ENCODE data around the gene SLC9A3.

The SLC9A3 gene

GRCh38 chr5:505951-506525 is 18.2 kb downstream of the SLC9A3 start:
- no peaks in the 10 kb centered on the region for H3K9me3 ChIP-seq (ENCODE audit: control insufficient read depth, insufficient read depth, low read length)
- no peak overlapping the region for H3K4me3 ChIP-seq (ENCODE audit: low read length)
- DNase-seq (ENCODE audit: low read depth, low spot score): no peak
- peaks cover 50% of the 10 kb centered on the region for H3K27me3 ChIP-seq (ENCODE audit: control insufficient read depth, insufficient read depth, low read length)
- no CpG with 5 or more reads among the region's 30 CpGs for WGBS (ENCODE audit: insufficient coverage, insufficient read length)
- H3K4me1 ChIP-seq (ENCODE audit: control insufficient read depth, insufficient read depth, low read length): peaks cover 1% of the 10 kb centered on the region; the same call in 1 of the 2 replicates
- H3K36me3 ChIP-seq (ENCODE audit: control insufficient read depth, insufficient read depth, low read length): no peaks in the 10 kb centered on the region
- no peak overlapping the region for H3K27ac ChIP-seq (ENCODE audit: low read length)

GRCh38 chr5:504326-505154 is 19.7 kb downstream of the SLC9A3 start:
- Histone ChIP-seq H3K4me3 (ENCODE audit: low read length) (no peak overlapping the region), H3K27ac (ENCODE audit: low read length) (no peak overlapping the region), H3K9me3 (ENCODE audit: control insufficient read depth, insufficient read depth, low read length) (no peaks in the 10 kb centered on the region), H3K36me3 (ENCODE audit: control insufficient read depth, insufficient read depth, low read length) (no peaks in the 10 kb centered on the region), H3K4me1 (ENCODE audit: control insufficient read depth, insufficient read depth, low read length) (peaks cover 1% of the 10 kb centered on the region; the same call in 1 of the 2 replicates), H3K27me3 (ENCODE audit: control insufficient read depth, insufficient read depth, low read length) (peaks cover 58% of the 10 kb centered on the region)
- no CpG with 5 or more reads among the region's 33 CpGs for WGBS (ENCODE audit: insufficient coverage, insufficient read length)
- DNase-seq (ENCODE audit: low read depth, low spot score): no peak

GRCh38 chr5:502325-503079 is 21.7 kb downstream of the SLC9A3 start:
- peaks cover 1% of the 10 kb centered on the region; the same call in 1 of the 2 replicates for H3K4me1 ChIP-seq (ENCODE audit: control insufficient read depth, insufficient read depth, low read length)

GRCh38 chr5:501831-502184 is 22.4 kb downstream of the SLC9A3 start:
- Histone ChIP-seq H3K4me3 (ENCODE audit: low read length) (no peak overlapping the region), H3K4me1 (ENCODE audit: control insufficient read depth, insufficient read depth, low read length) (peaks cover 1% of the 10 kb centered on the region; the same call in 1 of the 2 replicates), H3K36me3 (ENCODE audit: control insufficient read depth, insufficient read depth, low read length) (no peaks in the 10 kb centered on the region), H3K27me3 (ENCODE audit: control insufficient read depth, insufficient read depth, low read length) (peaks cover 82% of the 10 kb centered on the region), H3K27ac (ENCODE audit: low read length) (no peak overlapping the region), H3K9me3 (ENCODE audit: control insufficient read depth, insufficient read depth, low read length) (no peaks in the 10 kb centered on the region)
- DNase-seq (ENCODE audit: low read depth, low spot score): no peak
- WGBS (ENCODE audit: insufficient coverage, insufficient read length): no CpG with 5 or more reads among the region's 23 CpGs

More at GRCh38 chr5:502325-503079, 21.7 kb downstream of the SLC9A3 start:
- Histone ChIP-seq H3K36me3 (ENCODE audit: control insufficient read depth, insufficient read depth, low read length) (no peaks in the 10 kb centered on the region), H3K9me3 (ENCODE audit: control insufficient read depth, insufficient read depth, low read length) (no peaks in the 10 kb centered on the region), H3K27ac (ENCODE audit: low read length) (no peak overlapping the region), H3K27me3 (ENCODE audit: control insufficient read depth, insufficient read depth, low read length) (peaks cover 75% of the 10 kb centered on the region), H3K4me3 (ENCODE audit: low read length) (no peak overlapping the region)
- no CpG with 5 or more reads among the region's 36 CpGs for WGBS (ENCODE audit: insufficient coverage, insufficient read length)
- DNase-seq (ENCODE audit: low read depth, low spot score): no peak

DNA sequence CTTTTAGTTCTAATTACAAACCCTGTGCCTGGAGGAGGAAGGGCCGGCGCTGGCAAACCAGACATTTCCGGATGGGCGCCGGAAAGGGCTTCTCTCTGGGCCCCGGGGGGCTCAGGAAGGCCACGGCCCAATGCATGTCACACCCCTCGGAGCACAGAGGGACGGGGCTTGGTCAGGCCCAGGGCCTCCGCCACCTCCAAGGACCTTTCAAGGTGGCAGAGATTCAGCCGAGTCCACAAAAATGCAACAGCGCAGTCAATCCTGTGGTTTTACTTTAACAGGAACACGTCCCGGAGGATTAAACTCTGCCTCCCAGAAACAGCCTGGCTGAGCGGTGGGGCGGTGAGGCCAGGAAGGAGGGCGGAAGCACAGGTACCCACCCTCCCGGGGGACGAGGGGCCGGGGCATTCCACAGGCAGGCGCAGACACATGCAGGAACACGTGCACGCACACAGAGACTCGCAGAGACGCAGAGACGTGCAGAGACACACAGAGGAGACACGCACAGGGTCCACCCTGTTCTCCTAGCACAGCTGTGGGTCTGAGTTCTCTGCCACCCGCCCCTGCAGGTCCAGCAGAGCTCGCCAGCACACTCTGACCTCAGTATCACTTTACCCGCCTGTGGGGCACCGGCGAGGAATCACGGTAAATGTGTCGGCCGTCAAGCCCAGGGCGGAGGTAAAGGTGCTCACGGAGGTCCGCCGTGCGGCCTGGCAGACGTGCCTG is 23.0 kb downstream of the SLC9A3 start:
- Histone ChIP-seq H3K27me3 (ENCODE audit: control insufficient read depth, insufficient read depth, low read length) (peaks cover 83% of the 10 kb centered on the region), H3K4me3 (ENCODE audit: low read length) (no peak overlapping the region), H3K4me1 (ENCODE audit: control insufficient read depth, insufficient read depth, low read length) (peaks cover 1% of the 10 kb centered on the region; the same call in 1 of the 2 replicates), H3K27ac (ENCODE audit: low read length) (no peak overlapping the region), H3K36me3 (ENCODE audit: control insufficient read depth, insufficient read depth, low read length) (no peaks in the 10 kb centered on the region), H3K9me3 (ENCODE audit: control insufficient read depth, insufficient read depth, low read length) (no peaks in the 10 kb centered on the region)
- no peak for DNase-seq (ENCODE audit: low read depth, low spot score)
- no CpG with 5 or more reads among the region's 41 CpGs for WGBS (ENCODE audit: insufficient coverage, insufficient read length)

DNA sequence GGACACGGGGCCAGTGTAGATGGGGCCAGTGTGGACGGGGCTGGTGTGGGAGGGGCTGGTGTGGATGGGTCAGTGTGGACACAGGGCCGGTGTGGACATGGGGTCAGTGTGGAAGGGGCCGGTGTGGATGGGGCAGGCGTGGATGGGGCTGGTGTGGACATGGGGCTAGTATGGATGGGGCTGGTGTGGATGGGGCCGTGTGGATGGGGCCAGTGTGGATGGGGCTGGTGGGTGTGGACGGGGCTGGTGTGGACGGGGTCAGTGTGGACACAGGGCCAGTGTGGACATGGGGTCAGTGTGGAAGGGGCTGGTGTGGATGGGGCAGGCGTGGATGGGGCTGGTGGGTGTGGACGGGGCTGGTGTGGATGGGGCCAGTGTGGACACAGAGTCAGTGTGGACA is 23.8 kb downstream of the SLC9A3 start:
- Histone ChIP-seq H3K27ac (ENCODE audit: low read length) (no peak overlapping the region), H3K9me3 (ENCODE audit: control insufficient read depth, insufficient read depth, low read length) (no peaks in the 10 kb centered on the region), H3K4me3 (ENCODE audit: low read length) (no peak overlapping the region), H3K36me3 (ENCODE audit: control insufficient read depth, insufficient read depth, low read length) (no peaks in the 10 kb centered on the region), H3K27me3 (ENCODE audit: control insufficient read depth, insufficient read depth, low read length) (peaks cover 83% of the 10 kb centered on the region; the same call in 1 of the 2 replicates), H3K4me1 (ENCODE audit: control insufficient read depth, insufficient read depth, low read length) (no peaks in the 10 kb centered on the region; the same call in 1 of the 2 replicates)
- DNase-seq (ENCODE audit: low read depth, low spot score): no peak
- no CpG with 5 or more reads among the region's 10 CpGs for WGBS (ENCODE audit: insufficient coverage, insufficient read length)

- no CpG with 5 or more reads among the region's 32 CpGs for WGBS (ENCODE audit: insufficient coverage, insufficient read length)
- DNase-seq (ENCODE audit: low read depth, low spot score): no peak
- H3K27ac ChIP-seq (ENCODE audit: low read length): no peak overlapping the region
These were observed 24.7 kb downstream of the SLC9A3 start for GRCh38 chr5:499233-500209.

GRCh38 chr5:497871-498509 is 26.3 kb downstream of the SLC9A3 start:
- Histone ChIP-seq H3K36me3 (ENCODE audit: control insufficient read depth, insufficient read depth, low read length) (no peaks in the 10 kb centered on the region), H3K4me1 (ENCODE audit: control insufficient read depth, insufficient read depth, low read length) (no peaks in the 10 kb centered on the region), H3K9me3 (ENCODE audit: control insufficient read depth, insufficient read depth, low read length) (no peaks in the 10 kb centered on the region), H3K4me3 (ENCODE audit: low read length) (no peak overlapping the region), H3K27ac (ENCODE audit: low read length) (no peak overlapping the region), H3K27me3 (ENCODE audit: control insufficient read depth, insufficient read depth, low read length) (peaks cover 87% of the 10 kb centered on the region)
- no CpG with 5 or more reads among the region's 40 CpGs for WGBS (ENCODE audit: insufficient coverage, insufficient read length)
- DNase-seq (ENCODE audit: low read depth, low spot score): no peak

More at GRCh38 chr5:499233-500209, 24.7 kb downstream of the SLC9A3 start:
- Histone ChIP-seq H3K36me3 (ENCODE audit: control insufficient read depth, insufficient read depth, low read length) (no peaks in the 10 kb centered on the region), H3K9me3 (ENCODE audit: control insufficient read depth, insufficient read depth, low read length) (no peaks in the 10 kb centered on the region), H3K4me3 (ENCODE audit: low read length) (no peak overlapping the region), H3K4me1 (ENCODE audit: control insufficient read depth, insufficient read depth, low read length) (no peaks in the 10 kb centered on the region; the same call in 1 of the 2 replicates), H3K27me3 (ENCODE audit: control insufficient read depth, insufficient read depth, low read length) (peaks cover 87% of the 10 kb centered on the region)

GRCh38 chr5:497090-497700 is 27.1 kb downstream of the SLC9A3 start:
- peaks cover 85% of the 10 kb centered on the region for H3K27me3 ChIP-seq (ENCODE audit: control insufficient read depth, insufficient read depth, low read length)
- no CpG with 5 or more reads among the region's 22 CpGs for WGBS (ENCODE audit: insufficient coverage, insufficient read length)
- no peaks in the 10 kb centered on the region for H3K9me3 ChIP-seq (ENCODE audit: control insufficient read depth, insufficient read depth, low read length)
- DNase-seq (ENCODE audit: low read depth, low spot score): no peak
- H3K36me3 ChIP-seq (ENCODE audit: control insufficient read depth, insufficient read depth, low read length): no peaks in the 10 kb centered on the region
- H3K27ac ChIP-seq (ENCODE audit: low read length): no peak overlapping the region
- H3K4me1 ChIP-seq (ENCODE audit: control insufficient read depth, insufficient read depth, low read length): no peaks in the 10 kb centered on the region; the same call in 1 of the 2 replicates
- no peak overlapping the region for H3K4me3 ChIP-seq (ENCODE audit: low read length)
